Lower leg skin (tissue), 4 donors: ENCODE data around the gene CRACR2B. TPM values are rescaled to one million over a fixed set of nuclear protein-coding genes. Genes with fewer than 3 reads are reported as not detected.

Experiments
- DNase-seq, 2 donors: peaks; one replicate each; pipeline ENCODE4 v3.0.0-alpha.2; 2019; ENCODE audit warnings: low spot score in 2 of 2
- H3K4me3 ChIP-seq: fragments of 200-600 bp; sonication (generic); 2 replicates; pipeline ENCODE4 v1.5.1; 2017; ENCODE audit warnings: mild to moderate bottlenecking, low read depth; ENCODE audit not compliant: poor library complexity, severe bottlenecking
- POLR2A ChIP-seq, 2 donors: fragments of 450-650 bp; IDR thresholded peaks; one replicate each; pipeline ENCODE4 v1.6.1; 2016 to 2017; ENCODE audit warnings: antibody characterized with exemption in 2 of 2, mild to moderate bottlenecking in 1 of 2, moderate library complexity in 1 of 2
- WGBS, 2 donors: methylation state at CpG; one replicate each; pipeline ENCODE4 v1.1.5; 2018; 5-methylcytosine and 5-hydroxymethylcytosine counted together
- intact Hi-C: fragments of 100-400 bp; cut with DNase I; formaldehyde crosslinking; loops from one replicate; pipeline ENCODE4 v1.15.0; 2023; ENCODE audit warnings: low total_unique reads
- total RNA-seq, 4 donors: library from RNA; depleted of rRNA; stranded (reverse); fragments of >200 nt; gene quantifications; one replicate each; pipeline ENCODE4 v1.1.0, GENCODE V29; 2016
- TF ChIP-seq, protein P1 (sequence below), 3 donors: fragments of 450-650 bp; IDR thresholded peaks; one replicate each; pipeline ENCODE4 v1.5.1; 2016; ENCODE audit warnings: antibody characterized with exemption in 3 of 3, mild to moderate bottlenecking in 3 of 3, moderate library complexity in 2 of 3

The CRACR2B gene
- total RNA-seq, 4 donors from 2014 or later: 14.5 to 47.9 (median 32.3) TPM

GRCh38 chr11:819129-819931 is 8.4 kb upstream of the CRACR2B start:
- 0 to 5% methylated on average over 4 to 7 of the region's 96 CpGs for WGBS, 2 donors
- intact Hi-C loops: no loop called here
- peak overlapping the region; percentile 84 for H3K4me3 ChIP-seq
- peak; percentile 86 to 99 for DNase-seq
- TF ChIP-seq, protein P1, sequence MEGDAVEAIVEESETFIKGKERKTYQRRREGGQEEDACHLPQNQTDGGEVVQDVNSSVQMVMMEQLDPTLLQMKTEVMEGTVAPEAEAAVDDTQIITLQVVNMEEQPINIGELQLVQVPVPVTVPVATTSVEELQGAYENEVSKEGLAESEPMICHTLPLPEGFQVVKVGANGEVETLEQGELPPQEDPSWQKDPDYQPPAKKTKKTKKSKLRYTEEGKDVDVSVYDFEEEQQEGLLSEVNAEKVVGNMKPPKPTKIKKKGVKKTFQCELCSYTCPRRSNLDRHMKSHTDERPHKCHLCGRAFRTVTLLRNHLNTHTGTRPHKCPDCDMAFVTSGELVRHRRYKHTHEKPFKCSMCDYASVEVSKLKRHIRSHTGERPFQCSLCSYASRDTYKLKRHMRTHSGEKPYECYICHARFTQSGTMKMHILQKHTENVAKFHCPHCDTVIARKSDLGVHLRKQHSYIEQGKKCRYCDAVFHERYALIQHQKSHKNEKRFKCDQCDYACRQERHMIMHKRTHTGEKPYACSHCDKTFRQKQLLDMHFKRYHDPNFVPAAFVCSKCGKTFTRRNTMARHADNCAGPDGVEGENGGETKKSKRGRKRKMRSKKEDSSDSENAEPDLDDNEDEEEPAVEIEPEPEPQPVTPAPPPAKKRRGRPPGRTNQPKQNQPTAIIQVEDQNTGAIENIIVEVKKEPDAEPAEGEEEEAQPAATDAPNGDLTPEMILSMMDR (IDR thresholded peaks at IDR 0.05): no peak
- TF ChIP-seq POLR2A (IDR thresholded peaks at IDR 0.05): peak in 1 of 2 donors; percentile 86

- peak overlapping the region; percentile 84 for H3K4me3 ChIP-seq
- peak; percentile 90 to 98 for DNase-seq
- 0% methylated on average over 20 to 24 of the region's 47 CpGs for WGBS, 2 donors
Measured at GRCh38 chr11:819943-820649, 7.6 kb upstream of the CRACR2B start.

DNA sequence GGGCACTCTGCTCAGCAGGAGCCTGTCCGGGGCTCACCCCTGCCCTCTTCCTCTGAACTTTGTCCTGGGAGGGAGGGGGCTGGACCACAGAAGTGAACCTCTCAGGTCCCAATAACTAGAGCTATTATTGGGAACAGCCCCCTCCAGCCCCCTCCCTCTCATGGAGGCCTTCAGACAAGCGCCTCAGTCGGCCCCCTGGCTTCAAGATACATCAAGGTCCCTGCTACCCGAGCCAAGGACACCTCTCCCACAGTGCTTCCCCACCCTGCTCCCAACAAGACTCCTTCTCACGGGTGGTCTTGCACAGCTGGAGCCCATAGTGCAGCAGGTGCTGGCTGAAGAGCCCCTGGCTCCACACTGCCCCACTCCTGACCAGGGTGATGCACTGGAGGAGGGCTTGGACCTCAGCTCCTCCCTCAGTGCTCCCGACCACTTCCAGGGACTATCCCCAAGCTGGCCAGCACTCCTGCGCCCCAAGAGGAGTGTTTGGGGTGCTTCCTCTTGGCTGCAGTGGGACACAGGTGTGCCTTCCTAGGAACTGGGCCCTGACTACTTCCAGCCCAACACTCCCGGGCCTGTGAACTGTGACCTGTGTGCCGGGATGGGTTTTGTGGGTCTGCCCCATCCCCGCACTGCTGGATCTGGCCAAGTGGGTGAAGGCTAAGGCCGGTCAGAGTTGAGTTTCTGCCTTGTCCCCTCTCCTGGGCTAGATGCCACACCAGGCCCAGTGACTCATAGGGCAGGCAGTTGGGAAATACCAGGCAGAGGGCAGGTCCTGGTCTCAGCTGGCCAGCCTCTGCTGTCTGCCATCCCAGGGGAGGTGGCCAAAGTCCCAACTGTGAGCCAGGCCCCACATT is 6.8 kb upstream of the CRACR2B start:
- WGBS, 2 donors: 45 to 70% methylated on average over 10 to 11 of the region's 11 CpGs
- TF ChIP-seq POLR2A (IDR thresholded peaks at IDR 0.05): no peak
- TF ChIP-seq, protein P1 (IDR thresholded peaks at IDR 0.05): no peak
- intact Hi-C loops: no loop called here
- peak; percentile 72 to 95 for DNase-seq
- peak overlapping the region; percentile 84 for H3K4me3 ChIP-seq

More at GRCh38 chr11:819943-820649, 7.6 kb upstream of the CRACR2B start:
- intact Hi-C loops: no loop called here
- TF ChIP-seq, protein P1 (IDR thresholded peaks at IDR 0.05): no peak
- TF ChIP-seq POLR2A (IDR thresholded peaks at IDR 0.05): no peak

DNA sequence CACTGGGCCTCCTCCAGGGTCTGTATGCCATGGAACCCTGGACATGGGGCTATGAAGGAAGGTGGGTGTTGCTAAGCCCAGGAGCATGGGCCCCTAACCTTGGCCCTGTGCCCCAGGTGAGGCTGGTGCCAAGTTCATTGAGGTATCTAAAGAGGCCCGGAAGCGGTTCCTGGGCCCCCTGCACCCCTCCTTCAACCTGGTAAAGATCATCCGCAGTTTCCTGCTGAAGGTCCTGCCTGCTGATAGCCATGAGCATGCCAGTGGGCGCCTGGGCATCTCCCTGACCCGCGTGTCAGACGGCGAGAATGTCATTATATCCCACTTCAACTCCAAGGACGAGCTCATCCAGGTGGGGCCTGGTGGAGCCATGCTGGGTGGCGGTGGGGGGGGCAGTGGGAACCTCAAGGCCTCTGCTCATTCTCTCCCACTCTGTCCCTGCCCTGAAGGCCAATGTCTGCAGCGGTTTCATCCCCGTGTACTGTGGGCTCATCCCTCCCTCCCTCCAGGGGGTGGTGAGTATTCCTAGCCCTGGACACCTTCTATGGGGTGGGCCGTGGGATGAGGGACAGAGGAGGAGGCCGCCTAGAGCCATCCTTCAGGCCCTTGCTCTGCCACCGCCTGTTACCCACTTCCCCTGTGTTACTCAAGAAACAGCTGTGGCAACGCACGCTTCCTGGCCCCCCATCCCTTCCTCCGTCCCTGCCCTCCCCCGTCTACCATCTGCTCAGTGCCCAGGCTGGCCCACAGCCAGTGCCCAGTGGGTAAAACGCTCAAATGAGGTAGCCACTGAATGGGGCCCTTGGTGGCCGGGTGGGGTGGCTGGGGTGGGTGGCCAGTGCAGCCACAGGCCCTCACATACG is 6.0 kb upstream of the CRACR2B start:
- no peak for DNase-seq
- H3K4me3 ChIP-seq: no peak overlapping the region
- no peak for TF ChIP-seq POLR2A (IDR thresholded peaks at IDR 0.05)
- TF ChIP-seq, protein P1 (IDR thresholded peaks at IDR 0.05): no peak
- 74 to 79% methylated on average over 22 of the region's 22 CpGs for WGBS, 2 donors
- intact Hi-C loops: no loop called here
